Right lobe of liver (tissue), 6 donors: Measurements from ENCODE around the gene TARDBP. TPM values are rescaled to one million over a fixed set of nuclear protein-coding genes. Genes with fewer than 3 reads are reported as not detected.
"Not testable (repeated sequence)": the region's sequence is repeated elsewhere in the genome, so short reads cannot be mapped to it uniquely, and the experiment has no call there.

Source experiments
- ATAC-seq, 4 donors: fragments of 200-7000 bp; cut with Tn5 transposase; one replicate each; pipeline ENCODE4 v1.9.1; 2020; ENCODE audit warnings: mild to moderate bottlenecking in 4 of 4, moderate library complexity in 4 of 4
- DNase-seq, 3 donors: peaks; one replicate each; pipeline ENCODE4 v3.0.0-alpha.2; 2020
- H3K27ac ChIP-seq, 3 donors: fragments of 200-600 bp; one replicate each; pipeline ENCODE4 v1.8.0; 2022
- H3K27me3 ChIP-seq, 2 donors: fragments of 200-600 bp; one replicate each; pipeline ENCODE4 v1.8.0; 2022
- H3K36me3 ChIP-seq, 4 donors: fragments of 200-600 bp; sonication (generic) in 1 of 4; one replicate each; pipeline versions ENCODE4 v1.5.1 to v1.8.0; 2017 to 2022; ENCODE audit warnings: control low read depth in 1 of 4
- H3K4me1 ChIP-seq, 4 donors: fragments of 200-600 bp; sonication (generic) in 1 of 4; one replicate each; pipeline versions ENCODE4 v1.5.1 to v1.8.0; 2017 to 2022; ENCODE audit warnings: control low read depth in 1 of 4
- H3K4me3 ChIP-seq, 3 donors: fragments of 200-600 bp; one replicate each; pipeline ENCODE4 v1.8.0; 2022
- H3K9me3 ChIP-seq, 4 donors: fragments of 200-600 bp; sonication (generic) in 1 of 4; one replicate each; pipeline versions ENCODE4 v1.5.1 to v1.8.0; 2017 to 2022; ENCODE audit warnings: control low read depth in 1 of 4
- POLR2A ChIP-seq: fragments of 450-650 bp; IDR thresholded peaks from one replicate; pipeline ENCODE4 v1.6.1; 2017; ENCODE audit warnings: antibody characterized with exemption, mild to moderate bottlenecking
- WGBS: methylation state at CpG from one replicate; pipeline ENCODE4 v1.1.6; 2018; ENCODE audit warnings: low coverage, low lambda C conversion rate; ENCODE audit not compliant: insufficient coverage; ENCODE audit errors: missing lambda C conversion rate; 5-methylcytosine and 5-hydroxymethylcytosine counted together
- intact Hi-C, 2 donors: fragments of 100-400 bp; cut with DNase I; formaldehyde crosslinking; loops; one replicate each; pipeline versions ENCODE4 v1.11.2 to v1.14.1; 2022
- total RNA-seq, 6 experiments: library from RNA; depleted of rRNA in 2 of 6; stranded (reverse); fragments of >200 nt in 2 of 6; fragmentation: NEBNext Ultra II Directional in 3 of 6; extraction: Animal tissue kit (Norgen Biotek cat#: 25700) in 3 of 6; gene quantifications; one replicate each; pipeline versions ENCODE4 v1.1.0 to v1.2.4, GENCODE V29; 2016 to 2023
- TF ChIP-seq, protein P1 (sequence below), 4 donors: fragments of 200-600 bp in 3 of 4; fragments of 450-650 bp in 1 of 4; IDR thresholded peaks; one replicate each; pipeline versions ENCODE4 v1.5.1 to v1.8.0; 2016 to 2022; ENCODE audit warnings: antibody characterized with exemption in 4 of 4, mild to moderate bottlenecking in 2 of 4
- donor health status: DM: no; HTN: yes; CAD: no.
- donor health status: DM: no; HTN: no; CAD: no.
- donor health status: DM: no; HTN: no; CAD: no.
- donor health status: DM: no; HTN: yes; CAD: no.
- donor health status: DM: no; HTN: yes; CAD: no.

The TARDBP gene
- total RNA-seq, 6 experiments from 2014 or later, result 57.2 to 84.4 (median 73.8) TPM

DNA sequence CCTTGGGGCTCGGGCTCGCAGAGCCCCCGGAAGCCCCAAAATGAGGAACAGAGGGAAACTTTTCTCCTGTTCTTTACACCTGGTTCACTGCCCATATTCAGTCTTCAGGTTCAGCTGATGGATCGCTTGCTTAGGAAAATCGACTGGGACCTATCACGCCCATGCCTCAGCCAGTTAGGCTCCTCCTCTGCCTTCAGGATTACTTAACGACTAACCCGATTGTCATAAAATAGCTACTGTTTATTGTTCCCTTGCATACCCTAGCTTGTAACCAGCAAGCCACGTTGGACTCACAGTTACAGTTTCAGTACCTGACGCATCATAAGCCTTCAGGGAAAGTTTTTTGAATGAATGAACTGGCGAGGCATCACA, 692 bp downstream of the TARDBP start:
- Histone ChIP-seq H3K4me3 (peak overlapping the region; percentile 96 to 99 (median 99)), H3K36me3 (peaks cover 0 to 45% (median 29%) of the 10 kb centered on the region in 4 donors), H3K27ac (peak overlapping the region in 2 of 3 donors; percentile 95 to 96), H3K9me3 (no peaks in the 10 kb centered on the region), H3K27me3 (no peaks in the 10 kb centered on the region), H3K4me1 (peaks cover 0 to 21% (median 7%) of the 10 kb centered on the region in 4 donors)
- no peak for DNase-seq
- TF ChIP-seq, protein P1, sequence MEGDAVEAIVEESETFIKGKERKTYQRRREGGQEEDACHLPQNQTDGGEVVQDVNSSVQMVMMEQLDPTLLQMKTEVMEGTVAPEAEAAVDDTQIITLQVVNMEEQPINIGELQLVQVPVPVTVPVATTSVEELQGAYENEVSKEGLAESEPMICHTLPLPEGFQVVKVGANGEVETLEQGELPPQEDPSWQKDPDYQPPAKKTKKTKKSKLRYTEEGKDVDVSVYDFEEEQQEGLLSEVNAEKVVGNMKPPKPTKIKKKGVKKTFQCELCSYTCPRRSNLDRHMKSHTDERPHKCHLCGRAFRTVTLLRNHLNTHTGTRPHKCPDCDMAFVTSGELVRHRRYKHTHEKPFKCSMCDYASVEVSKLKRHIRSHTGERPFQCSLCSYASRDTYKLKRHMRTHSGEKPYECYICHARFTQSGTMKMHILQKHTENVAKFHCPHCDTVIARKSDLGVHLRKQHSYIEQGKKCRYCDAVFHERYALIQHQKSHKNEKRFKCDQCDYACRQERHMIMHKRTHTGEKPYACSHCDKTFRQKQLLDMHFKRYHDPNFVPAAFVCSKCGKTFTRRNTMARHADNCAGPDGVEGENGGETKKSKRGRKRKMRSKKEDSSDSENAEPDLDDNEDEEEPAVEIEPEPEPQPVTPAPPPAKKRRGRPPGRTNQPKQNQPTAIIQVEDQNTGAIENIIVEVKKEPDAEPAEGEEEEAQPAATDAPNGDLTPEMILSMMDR (IDR thresholded peaks at IDR 0.05), result no peak
- no peak for TF ChIP-seq POLR2A
- intact Hi-C loops, result no loop called here
- 0% methylated on average over 11 of the region's 11 CpGs for WGBS
- no peak for ATAC-seq

DNA sequence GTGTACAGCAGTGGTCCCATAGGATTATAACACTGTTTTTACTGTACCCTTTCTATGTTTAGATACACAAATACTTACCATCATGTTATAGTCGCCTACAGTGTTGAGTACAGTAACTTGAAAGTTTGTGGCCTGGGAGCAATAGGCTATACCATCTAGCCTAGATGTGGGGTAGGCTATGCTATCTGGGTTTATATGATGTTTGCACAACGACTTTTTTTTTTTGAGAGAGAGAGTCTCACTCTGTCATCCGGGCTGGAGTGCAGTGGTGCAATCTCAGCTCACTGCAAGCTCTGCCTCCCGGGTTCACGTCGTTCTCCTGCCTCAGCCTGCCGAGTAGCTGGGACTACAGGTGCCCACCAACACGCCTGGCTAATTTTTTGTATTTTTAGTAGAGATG, 6.9 kb downstream of the TARDBP start:
- H3K4me3 ChIP-seq, H3K27me3 ChIP-seq, H3K4me1 ChIP-seq, intact Hi-C loops, H3K9me3 ChIP-seq, H3K27ac ChIP-seq, DNase-seq: not testable (repeated sequence)
- H3K36me3 ChIP-seq, result peaks cover 8 to 98% (median 57%) of the 10 kb centered on the region in 4 donors
- 48% methylated on average over 4 of the region's 8 CpGs for WGBS
- ATAC-seq, result peak in 1 of 4 donors; percentile 10

DNA sequence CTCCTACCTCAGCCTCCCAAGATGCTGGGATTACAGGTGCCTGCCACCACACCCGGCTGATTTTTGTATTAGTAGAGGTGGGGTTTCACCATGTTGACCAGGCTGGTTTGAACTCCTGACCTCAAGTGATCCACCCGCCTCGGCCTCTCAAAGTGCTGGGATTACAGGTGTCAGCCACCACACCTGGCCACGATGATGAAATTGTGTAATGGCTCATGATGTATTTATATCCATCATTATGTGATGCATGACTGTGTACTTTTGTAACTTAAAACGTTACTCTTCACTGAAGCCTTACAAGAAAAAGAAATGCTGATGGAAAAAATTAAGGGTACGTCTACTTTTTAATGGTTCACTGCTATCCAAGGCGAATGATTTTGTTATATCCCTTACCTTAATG, 7.5 kb downstream of the TARDBP start:
- intact Hi-C loops, result no loop called here
- Histone ChIP-seq H3K9me3 (no peaks in the 10 kb centered on the region), H3K27ac (no peak overlapping the region), H3K4me1 (no peaks in the 10 kb centered on the region), H3K27me3 (no peaks in the 10 kb centered on the region), H3K4me3 (no peak overlapping the region), H3K36me3 (peaks cover 8 to 98% (median 53%) of the 10 kb centered on the region in 4 donors)
- TF ChIP-seq POLR2A, result no peak
- TF ChIP-seq, protein P1 (IDR thresholded peaks at IDR 0.05), result no peak
- 82% methylated on average over 7 of the region's 7 CpGs for WGBS
- DNase-seq (no peak), ATAC-seq (no peak)

DNA sequence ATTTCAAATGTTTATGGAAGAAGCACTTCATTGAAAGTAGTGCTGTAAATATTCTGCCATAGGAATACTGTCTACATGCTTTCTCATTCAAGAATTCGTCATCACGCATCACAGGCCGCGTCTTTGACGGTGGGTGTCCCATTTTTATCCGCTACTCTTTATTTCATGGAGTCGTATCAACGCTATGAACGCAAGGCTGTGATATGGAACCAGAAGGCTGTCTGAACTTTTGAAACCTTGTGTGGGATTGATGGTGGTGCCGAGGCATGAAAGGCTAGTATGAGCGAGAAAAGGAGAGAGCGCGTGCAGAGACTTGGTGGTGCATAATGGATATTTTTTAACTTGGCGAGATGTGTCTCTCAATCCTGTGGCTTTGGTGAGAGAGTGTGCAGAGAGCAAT, 10.7 kb downstream of the TARDBP start:
- Histone ChIP-seq H3K9me3 (no peaks in the 10 kb centered on the region), H3K27me3 (no peaks in the 10 kb centered on the region), H3K4me1 (no peaks in the 10 kb centered on the region), H3K27ac (no peak overlapping the region), H3K4me3 (no peak overlapping the region), H3K36me3 (peaks cover 12 to 100% (median 51%) of the 10 kb centered on the region in 4 donors)
- no peak for TF ChIP-seq POLR2A
- TF ChIP-seq, protein P1 (IDR thresholded peaks at IDR 0.05), result no peak
- WGBS, result 91% methylated on average over 14 of the region's 14 CpGs
- DNase-seq (no peak), ATAC-seq (peak in 1 of 4 donors; percentile 5)
- intact Hi-C loops, result no loop called here

DNA sequence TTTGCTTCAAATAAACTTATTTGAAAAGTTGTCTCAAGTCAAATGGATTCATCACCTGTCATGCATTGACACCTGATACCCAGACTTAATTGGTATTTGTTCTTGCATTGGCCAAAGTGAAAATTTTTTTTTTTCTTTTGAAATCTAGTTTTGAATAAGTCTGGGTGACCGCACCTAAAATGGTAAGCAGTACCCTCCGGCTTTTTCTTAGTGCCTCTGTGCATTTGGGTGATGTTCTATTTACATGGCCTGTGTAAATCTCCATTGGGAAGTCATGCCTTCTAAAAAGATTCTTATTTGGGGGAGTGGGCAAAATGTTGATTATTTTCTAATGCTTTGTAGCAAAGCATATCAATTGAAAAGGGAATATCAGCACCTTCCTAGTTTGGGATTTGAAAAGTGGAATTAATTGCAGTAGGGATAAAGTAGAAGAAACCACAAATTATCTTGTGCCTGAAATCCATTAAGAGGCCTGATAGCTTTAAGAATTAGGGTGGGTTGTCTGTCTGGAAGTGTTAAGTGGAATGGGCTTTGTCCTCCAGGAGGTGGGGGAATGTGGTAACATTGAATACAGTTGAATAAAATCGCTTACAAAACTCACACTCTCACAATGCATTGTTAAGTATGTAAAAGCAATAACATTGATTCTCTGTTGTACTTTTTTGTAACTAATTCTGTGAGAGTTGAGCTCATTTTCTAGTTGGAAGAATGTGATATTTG, 11.9 kb downstream of the TARDBP start:
- Histone ChIP-seq H3K4me1 (no peaks in the 10 kb centered on the region), H3K4me3 (no peak overlapping the region), H3K27me3 (no peaks in the 10 kb centered on the region), H3K36me3 (peaks cover 12 to 90% (median 42%) of the 10 kb centered on the region in 4 donors), H3K9me3 (no peaks in the 10 kb centered on the region), H3K27ac (no peak overlapping the region)
- TF ChIP-seq, protein P1 (IDR thresholded peaks at IDR 0.05), result no peak
- no peak for TF ChIP-seq POLR2A
- ATAC-seq (no peak), DNase-seq (no peak)
- intact Hi-C loops, result no loop called here
- WGBS, result 85% methylated on average over 3 of the region's 3 CpGs
